Astrocyte (in vitro differentiated cells and primary cell): ENCODE results near the gene PERM1. TPM values are rescaled to one million over a fixed set of nuclear protein-coding genes. Genes with fewer than 3 reads are reported as not detected.
A peak's percentile ranks its signal among the peaks of the same experiment; 100 is the strongest.

Source experiments
- DNase-seq: peaks from one replicate; pipeline ENCODE4 v3.0.0-alpha.2; 2010; ENCODE audit warnings: low read depth
- FAIRE-seq: peaks from 2 replicates; lab custom pipeline; 2011; peaks lifted over from hg19 to GRCh38; lab: Jason Lieb, UNC
- H2AFZ ChIP-seq: 2 replicates; pipeline ENCODE4 v1.6.0; 2012; ENCODE audit warnings: low read depth, low read length, inconsistent platforms
- H3K27ac ChIP-seq: 2 replicates; pipeline ENCODE4 v1.5.1; 2011; ENCODE audit warnings: low read depth, low read length, inconsistent platforms
- H3K27me3 ChIP-seq: 2 replicates; pipeline ENCODE4 v1.6.0; 2011; ENCODE audit warnings: low read length, inconsistent platforms; ENCODE audit not compliant: insufficient read depth
- H3K36me3 ChIP-seq: 2 replicates; pipeline ENCODE4 v1.5.1; 2011; ENCODE audit warnings: low read length, inconsistent platforms; ENCODE audit not compliant: insufficient read depth
- H3K4me1 ChIP-seq: 2 replicates; pipeline ENCODE4 v1.5.1; 2011; ENCODE audit warnings: low read length, inconsistent platforms; ENCODE audit not compliant: insufficient read depth
- H3K4me2 ChIP-seq: 2 replicates; pipeline ENCODE4 v1.6.0; 2012; ENCODE audit warnings: low read length, inconsistent platforms
- H3K4me3 ChIP-seq: 2 replicates; pipeline ENCODE4 v1.5.1; 2011; ENCODE audit warnings: low read depth, mild to moderate bottlenecking, low read length, inconsistent platforms; ENCODE audit not compliant: insufficient read depth
- H3K79me2 ChIP-seq: 2 replicates; pipeline ENCODE4 v1.6.0; 2012; ENCODE audit warnings: mild to moderate bottlenecking, low read length, inconsistent platforms; ENCODE audit not compliant: insufficient read depth
- H3K9ac ChIP-seq: 2 replicates; pipeline ENCODE4 v1.6.0; 2012; ENCODE audit warnings: mild to moderate bottlenecking, low read length, inconsistent platforms
- H3K9me3 ChIP-seq: 2 replicates; pipeline ENCODE4 v1.5.1; 2012; ENCODE audit warnings: low read depth, mild to moderate bottlenecking, low read length, inconsistent platforms; ENCODE audit not compliant: insufficient read depth
- H4K20me1 ChIP-seq: 2 replicates; pipeline ENCODE4 v1.6.0; 2012; ENCODE audit warnings: low read length, inconsistent platforms; ENCODE audit not compliant: insufficient read depth
- H3K27ac Mint-ChIP-seq: one replicate; pipeline ENCODE4 v1.8.0; 2021; ENCODE audit warnings: mild to moderate bottlenecking, mixed read lengths; ENCODE audit not compliant: unreplicated experiment
- H3K27me3 Mint-ChIP-seq: one replicate; pipeline ENCODE4 v1.8.0; 2021; ENCODE audit warnings: low read depth, mixed read lengths; ENCODE audit not compliant: unreplicated experiment
- H3K36me3 Mint-ChIP-seq: one replicate; pipeline ENCODE4 v1.8.0; 2021; ENCODE audit warnings: low read depth, mixed read lengths; ENCODE audit not compliant: unreplicated experiment
- H3K4me1 Mint-ChIP-seq: one replicate; pipeline ENCODE4 v1.8.0; 2021; ENCODE audit warnings: low read depth, mixed read lengths; ENCODE audit not compliant: unreplicated experiment
- H3K4me3 Mint-ChIP-seq: one replicate; pipeline ENCODE4 v1.8.0; 2021; ENCODE audit warnings: mild to moderate bottlenecking, moderate library complexity, mixed read lengths; ENCODE audit not compliant: unreplicated experiment
- H3K9me3 Mint-ChIP-seq: one replicate; pipeline ENCODE4 v1.8.0; 2021; ENCODE audit warnings: mild to moderate bottlenecking, mixed read lengths; ENCODE audit not compliant: unreplicated experiment
- CTCF ChIP-seq: IDR thresholded peaks from 2 replicates; pipeline ENCODE4 v1.5.1; 2011; ENCODE audit warnings: low read depth, mild to moderate bottlenecking, inconsistent platforms, low read length, moderate library complexity; ENCODE audit not compliant: insufficient read depth
- EZH2 ChIP-seq: IDR thresholded peaks from 2 replicates; pipeline ENCODE4 v1.6.1; 2012; ENCODE audit warnings: mild to moderate bottlenecking, low read length, inconsistent platforms; ENCODE audit not compliant: insufficient read depth
- total RNA-seq: library from RNA; stranded (reverse); gene quantifications from 2 replicates; pipeline ENCODE4 v1.2.1, GENCODE V29; 2021

Gene PERM1
- total RNA-seq, 1 donor from 2014 or later = 0.20 TPM

- H3K4me1 Mint-ChIP-seq = no peaks in the 10 kb centered on the region
- Histone ChIP-seq H3K9me3 (no peaks in the 10 kb centered on the region), H3K27me3 (peaks cover 9% of the 10 kb centered on the region), H3K4me2 (no peak overlapping the region), H2AFZ (no peak overlapping the region), H3K79me2 (no peaks in the 10 kb centered on the region), H3K4me3 (no peak overlapping the region), H3K4me1 (no peaks in the 10 kb centered on the region), H3K27ac (no peak overlapping the region), H3K9ac (no peak overlapping the region), H4K20me1 (no peaks in the 10 kb centered on the region), H3K36me3 (no peaks in the 10 kb centered on the region)
- FAIRE-seq = no peak
- H3K36me3 Mint-ChIP-seq = no peaks in the 10 kb centered on the region
- no peak overlapping the region for H3K27ac Mint-ChIP-seq
- no peak overlapping the region for H3K4me3 Mint-ChIP-seq
- H3K27me3 Mint-ChIP-seq = peaks cover 56% of the 10 kb centered on the region
- DNase-seq = no peak
- H3K9me3 Mint-ChIP-seq = peaks cover 11% of the 10 kb centered on the region
- no peak for TF ChIP-seq EZH2
These were observed 3.2 kb upstream of the PERM1 start for GRCh38 chr1:985126-985525.

GRCh38 chr1:984476-984814 is 2.6 kb upstream of the PERM1 start:
- Histone ChIP-seq H3K4me2 (peak overlapping the region; percentile 79), H4K20me1 (no peaks in the 10 kb centered on the region), H3K27ac (no peak overlapping the region), H3K9ac (no peak overlapping the region), H3K79me2 (no peaks in the 10 kb centered on the region), H2AFZ (peak overlapping the region; percentile 52), H3K4me3 (no peak overlapping the region), H3K4me1 (no peaks in the 10 kb centered on the region), H3K9me3 (no peaks in the 10 kb centered on the region), H3K36me3 (no peaks in the 10 kb centered on the region), H3K27me3 (peaks cover 6% of the 10 kb centered on the region)
- no peak for FAIRE-seq
- no peak for TF ChIP-seq CTCF
- no peak for TF ChIP-seq EZH2
- peaks cover 8% of the 10 kb centered on the region for H3K9me3 Mint-ChIP-seq
- peaks cover 56% of the 10 kb centered on the region for H3K27me3 Mint-ChIP-seq
- no peaks in the 10 kb centered on the region for H3K4me1 Mint-ChIP-seq
- no peaks in the 10 kb centered on the region for H3K36me3 Mint-ChIP-seq
- no peak overlapping the region for H3K4me3 Mint-ChIP-seq
- no peak for DNase-seq
- no peak overlapping the region for H3K27ac Mint-ChIP-seq

- H3K4me3 Mint-ChIP-seq = no peak overlapping the region
- FAIRE-seq (no peak), DNase-seq (no peak)
- H2AFZ ChIP-seq = peak overlapping the region; percentile 52
- H4K20me1 ChIP-seq = no peaks in the 10 kb centered on the region
- no peak overlapping the region for H3K27ac ChIP-seq
- no peak overlapping the region for H3K4me3 ChIP-seq
- H3K4me2 ChIP-seq = peak overlapping the region; percentile 79
- peaks cover 8% of the 10 kb centered on the region for H3K9me3 Mint-ChIP-seq
- H3K27ac Mint-ChIP-seq = no peak overlapping the region
- H3K9me3 ChIP-seq = no peaks in the 10 kb centered on the region
- TF ChIP-seq CTCF (peak; percentile 25), EZH2 (no peak)
- H3K79me2 ChIP-seq = no peaks in the 10 kb centered on the region
- H3K9ac ChIP-seq = no peak overlapping the region
- H3K27me3 Mint-ChIP-seq = peaks cover 51% of the 10 kb centered on the region
- no peaks in the 10 kb centered on the region for H3K4me1 ChIP-seq
- peaks cover 4% of the 10 kb centered on the region for H3K27me3 ChIP-seq
- H3K36me3 ChIP-seq = no peaks in the 10 kb centered on the region
- H3K4me1 Mint-ChIP-seq = no peaks in the 10 kb centered on the region
- no peaks in the 10 kb centered on the region for H3K36me3 Mint-ChIP-seq
These were observed 2.0 kb upstream of the PERM1 start for GRCh38 chr1:983798-984475.
